HepG2 (cell line): ENCODE data around the gene ACTR3.

ENCODE experiments used
- MBNL3 ChIP-seq: fragments of 250-450 bp; sonication (Bioruptor Pico); conservative IDR thresholded peaks from 2 replicates; pipeline ENCODE4 v1.8.0; 2022; ENCODE audit warnings: mild to moderate bottlenecking, inconsistent platforms
- ZFP41 ChIP-seq: sonication (generic); formaldehyde crosslinking; IDR thresholded peaks from 2 replicates; pipeline ENCODE4 v1.4.0; 2020; ENCODE audit warnings: mild to moderate bottlenecking, missing genetic modification reagents, borderline replicate concordance
- TF ChIP-seq, protein P1 (sequence below): sonication (generic); formaldehyde crosslinking; IDR thresholded peaks from 2 replicates; pipeline ENCODE4 v1.5.0; 2020; ENCODE audit warnings: mild to moderate bottlenecking, missing genetic modification reagents, moderate library complexity
- TF ChIP-seq, protein P2 (sequence below): sonication (generic); formaldehyde crosslinking; IDR thresholded peaks from 2 replicates; pipeline ENCODE4 v1.8.0; 2022; ENCODE audit warnings: mild to moderate bottlenecking, missing genetic modification reagents
- TF ChIP-seq, protein P3 (sequence below): sonication (generic); formaldehyde crosslinking; conservative IDR thresholded peaks from 2 replicates; pipeline ENCODE4 v1.8.0; 2022; ENCODE audit warnings: mild to moderate bottlenecking, moderate library complexity, missing genetic modification reagents
- TF ChIP-seq, protein P4 (sequence below): sonication (generic); formaldehyde crosslinking; IDR thresholded peaks from 2 replicates; pipeline ENCODE4 v1.4.0; 2020; ENCODE audit warnings: missing genetic modification reagents
- TF ChIP-seq, protein P5 (sequence below): sonication (generic); formaldehyde crosslinking; IDR thresholded peaks from 2 replicates; pipeline ENCODE4 v1.4.0; 2020; ENCODE audit warnings: low read depth, mild to moderate bottlenecking, missing genetic modification reagents

DNA sequence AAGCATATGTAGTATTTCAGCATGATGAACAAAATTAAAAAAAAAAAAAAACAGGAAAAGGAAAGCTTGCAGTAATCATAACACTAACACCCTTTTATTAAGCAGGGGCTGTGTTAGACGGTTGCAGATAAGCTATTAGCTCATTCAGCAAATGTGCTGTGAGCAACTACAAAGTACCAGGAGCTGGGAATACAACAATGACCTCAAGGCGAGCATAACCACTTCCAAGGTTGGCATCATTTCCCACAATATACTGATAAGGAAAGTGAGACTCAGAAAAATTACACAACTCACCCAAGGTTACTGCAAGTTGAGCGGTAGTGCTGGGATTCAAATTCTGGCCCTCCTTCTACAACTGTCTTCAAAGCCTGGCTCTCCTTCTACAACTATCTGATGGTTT is 38.2 kb upstream of the ACTR3 start:
- TF ChIP-seq ZFP41 (CRISPR knock-in tag) (no peak), MBNL3 (CRISPR knock-in tag) (no peak)
- TF ChIP-seq, protein P1, sequence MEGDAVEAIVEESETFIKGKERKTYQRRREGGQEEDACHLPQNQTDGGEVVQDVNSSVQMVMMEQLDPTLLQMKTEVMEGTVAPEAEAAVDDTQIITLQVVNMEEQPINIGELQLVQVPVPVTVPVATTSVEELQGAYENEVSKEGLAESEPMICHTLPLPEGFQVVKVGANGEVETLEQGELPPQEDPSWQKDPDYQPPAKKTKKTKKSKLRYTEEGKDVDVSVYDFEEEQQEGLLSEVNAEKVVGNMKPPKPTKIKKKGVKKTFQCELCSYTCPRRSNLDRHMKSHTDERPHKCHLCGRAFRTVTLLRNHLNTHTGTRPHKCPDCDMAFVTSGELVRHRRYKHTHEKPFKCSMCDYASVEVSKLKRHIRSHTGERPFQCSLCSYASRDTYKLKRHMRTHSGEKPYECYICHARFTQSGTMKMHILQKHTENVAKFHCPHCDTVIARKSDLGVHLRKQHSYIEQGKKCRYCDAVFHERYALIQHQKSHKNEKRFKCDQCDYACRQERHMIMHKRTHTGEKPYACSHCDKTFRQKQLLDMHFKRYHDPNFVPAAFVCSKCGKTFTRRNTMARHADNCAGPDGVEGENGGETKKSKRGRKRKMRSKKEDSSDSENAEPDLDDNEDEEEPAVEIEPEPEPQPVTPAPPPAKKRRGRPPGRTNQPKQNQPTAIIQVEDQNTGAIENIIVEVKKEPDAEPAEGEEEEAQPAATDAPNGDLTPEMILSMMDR (CRISPR knock-in tag) = no peak
- TF ChIP-seq, protein P2, sequence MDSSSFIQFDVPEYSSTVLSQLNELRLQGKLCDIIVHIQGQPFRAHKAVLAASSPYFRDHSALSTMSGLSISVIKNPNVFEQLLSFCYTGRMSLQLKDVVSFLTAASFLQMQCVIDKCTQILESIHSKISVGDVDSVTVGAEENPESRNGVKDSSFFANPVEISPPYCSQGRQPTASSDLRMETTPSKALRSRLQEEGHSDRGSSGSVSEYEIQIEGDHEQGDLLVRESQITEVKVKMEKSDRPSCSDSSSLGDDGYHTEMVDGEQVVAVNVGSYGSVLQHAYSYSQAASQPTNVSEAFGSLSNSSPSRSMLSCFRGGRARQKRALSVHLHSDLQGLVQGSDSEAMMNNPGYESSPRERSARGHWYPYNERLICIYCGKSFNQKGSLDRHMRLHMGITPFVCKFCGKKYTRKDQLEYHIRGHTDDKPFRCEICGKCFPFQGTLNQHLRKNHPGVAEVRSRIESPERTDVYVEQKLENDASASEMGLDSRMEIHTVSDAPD (CRISPR knock-in tag) = no peak
- TF ChIP-seq, protein P3, sequence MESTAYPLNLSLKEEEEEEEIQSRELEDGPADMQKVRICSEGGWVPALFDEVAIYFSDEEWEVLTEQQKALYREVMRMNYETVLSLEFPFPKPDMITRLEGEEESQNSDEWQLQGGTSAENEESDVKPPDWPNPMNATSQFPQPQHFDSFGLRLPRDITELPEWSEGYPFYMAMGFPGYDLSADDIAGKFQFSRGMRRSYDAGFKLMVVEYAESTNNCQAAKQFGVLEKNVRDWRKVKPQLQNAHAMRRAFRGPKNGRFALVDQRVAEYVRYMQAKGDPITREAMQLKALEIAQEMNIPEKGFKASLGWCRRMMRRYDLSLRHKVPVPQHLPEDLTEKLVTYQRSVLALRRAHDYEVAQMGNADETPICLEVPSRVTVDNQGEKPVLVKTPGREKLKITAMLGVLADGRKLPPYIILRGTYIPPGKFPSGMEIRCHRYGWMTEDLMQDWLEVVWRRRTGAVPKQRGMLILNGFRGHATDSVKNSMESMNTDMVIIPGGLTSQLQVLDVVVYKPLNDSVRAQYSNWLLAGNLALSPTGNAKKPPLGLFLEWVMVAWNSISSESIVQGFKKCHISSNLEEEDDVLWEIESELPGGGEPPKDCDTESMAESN (CRISPR knock-in tag) = no peak
- TF ChIP-seq, protein P4, sequence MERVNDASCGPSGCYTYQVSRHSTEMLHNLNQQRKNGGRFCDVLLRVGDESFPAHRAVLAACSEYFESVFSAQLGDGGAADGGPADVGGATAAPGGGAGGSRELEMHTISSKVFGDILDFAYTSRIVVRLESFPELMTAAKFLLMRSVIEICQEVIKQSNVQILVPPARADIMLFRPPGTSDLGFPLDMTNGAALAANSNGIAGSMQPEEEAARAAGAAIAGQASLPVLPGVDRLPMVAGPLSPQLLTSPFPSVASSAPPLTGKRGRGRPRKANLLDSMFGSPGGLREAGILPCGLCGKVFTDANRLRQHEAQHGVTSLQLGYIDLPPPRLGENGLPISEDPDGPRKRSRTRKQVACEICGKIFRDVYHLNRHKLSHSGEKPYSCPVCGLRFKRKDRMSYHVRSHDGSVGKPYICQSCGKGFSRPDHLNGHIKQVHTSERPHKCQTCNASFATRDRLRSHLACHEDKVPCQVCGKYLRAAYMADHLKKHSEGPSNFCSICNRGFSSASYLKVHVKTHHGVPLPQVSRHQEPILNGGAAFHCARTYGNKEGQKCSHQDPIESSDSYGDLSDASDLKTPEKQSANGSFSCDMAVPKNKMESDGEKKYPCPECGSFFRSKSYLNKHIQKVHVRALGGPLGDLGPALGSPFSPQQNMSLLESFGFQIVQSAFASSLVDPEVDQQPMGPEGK = no peak
- TF ChIP-seq, protein P5, sequence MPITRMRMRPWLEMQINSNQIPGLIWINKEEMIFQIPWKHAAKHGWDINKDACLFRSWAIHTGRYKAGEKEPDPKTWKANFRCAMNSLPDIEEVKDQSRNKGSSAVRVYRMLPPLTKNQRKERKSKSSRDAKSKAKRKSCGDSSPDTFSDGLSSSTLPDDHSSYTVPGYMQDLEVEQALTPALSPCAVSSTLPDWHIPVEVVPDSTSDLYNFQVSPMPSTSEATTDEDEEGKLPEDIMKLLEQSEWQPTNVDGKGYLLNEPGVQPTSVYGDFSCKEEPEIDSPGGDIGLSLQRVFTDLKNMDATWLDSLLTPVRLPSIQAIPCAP (CRISPR knock-in tag) = no peak
